Activated CD4-positive, alpha-beta T cell treated with anti-CD3 and anti-CD28 coated beads, Interleukin-2, amount 50 U/mL, for 48 hours (primary cell): ENCODE measurements around the gene DNAJC1.
A peak's percentile ranks its signal among the peaks of the same experiment; 100 is the strongest.
"Not testable (repeated sequence)": the region's sequence is repeated elsewhere in the genome, so short reads cannot be mapped to it uniquely, and the experiment has no call there.

Experiments
- DNase-seq, 2 experiments: peaks; one replicate each; pipeline ENCODE4 v3.0.0-alpha.2; 2020

The DNAJC1 gene

GRCh38 chr10:22003177-22003963, at the start of gene DNAJC1:
TSS of gene DNAJC1 (minus strand) at chr10:22003730. CDS start at chr10:22003434, 296 bp downstream.
- peak; percentile 100 for DNase-seq

- DNase-seq, result no peak
Observed at GRCh38 chr10:22053048-22053447, 49.5 kb upstream of the DNAJC1 start.

GRCh38 chr10:22049635-22050034, 46.1 kb upstream of the DNAJC1 start:
- DNase-seq, result no peak

GRCh38 chr10:22047812-22048211, 44.3 kb upstream of the DNAJC1 start:
- no peak for DNase-seq

- no peak for DNase-seq
Observed at GRCh38 chr10:22043327-22043633, 39.8 kb upstream of the DNAJC1 start.

- no peak for DNase-seq
Observed at GRCh38 chr10:22042557-22043326, 39.2 kb upstream of the DNAJC1 start.

GRCh38 chr10:22034333-22034732, 30.8 kb upstream of the DNAJC1 start:
- DNase-seq, result no peak

GRCh38 chr10:22032268-22032667, 28.7 kb upstream of the DNAJC1 start:
- DNase-seq, result not testable (repeated sequence)

GRCh38 chr10:22030421-22030820, 26.9 kb upstream of the DNAJC1 start:
- no peak for DNase-seq

GRCh38 chr10:22029445-22030236, 26.1 kb upstream of the DNAJC1 start:
- DNase-seq, result no peak

- DNase-seq, result no peak
Observed at GRCh38 chr10:22027364-22028238, 24.1 kb upstream of the DNAJC1 start.

GRCh38 chr10:22026287-22026686, 22.8 kb upstream of the DNAJC1 start:
- DNase-seq, result no peak

GRCh38 chr10:22023508-22023907, 20.0 kb upstream of the DNAJC1 start:
- no peak for DNase-seq

- DNase-seq, result peak; percentile 55 to 64
Observed at GRCh38 chr10:22022257-22023032, 18.9 kb upstream of the DNAJC1 start.

- not testable (repeated sequence) for DNase-seq
Observed at GRCh38 chr10:22021144-22021543, 17.6 kb upstream of the DNAJC1 start.

GRCh38 chr10:22017283-22018020, 13.9 kb upstream of the DNAJC1 start:
- DNase-seq, result no peak

GRCh38 chr10:22016046-22016705, 12.6 kb upstream of the DNAJC1 start:
- no peak for DNase-seq

GRCh38 chr10:22010973-22011408, 7.5 kb upstream of the DNAJC1 start:
- no peak for DNase-seq

- DNase-seq, result no peak
Observed at GRCh38 chr10:22010539-22010938, 7.0 kb upstream of the DNAJC1 start.

GRCh38 chr10:22006379-22006884, 2.9 kb upstream of the DNAJC1 start:
- no peak for DNase-seq
